Stimulated activated CD8-positive, alpha-beta memory T cell treated with anti-CD3 and anti-CD28 coated beads, Interleukin-4, amount 100 ng/mL, for 1 hour (primary cell): ENCODE measurements around the gene SLC12A8.

ENCODE experiments used
- DNase-seq, 2 donors: peaks; one replicate each; pipeline ENCODE4 v3.0.0-alpha.2; 2020; ENCODE audit warnings: low read depth in 2 of 2, low spot score in 1 of 2

The SLC12A8 gene

GRCh38 chr3:125187599-125187910 is 25.0 kb downstream of the SLC12A8 start:
- no peak for DNase-seq

DNA sequence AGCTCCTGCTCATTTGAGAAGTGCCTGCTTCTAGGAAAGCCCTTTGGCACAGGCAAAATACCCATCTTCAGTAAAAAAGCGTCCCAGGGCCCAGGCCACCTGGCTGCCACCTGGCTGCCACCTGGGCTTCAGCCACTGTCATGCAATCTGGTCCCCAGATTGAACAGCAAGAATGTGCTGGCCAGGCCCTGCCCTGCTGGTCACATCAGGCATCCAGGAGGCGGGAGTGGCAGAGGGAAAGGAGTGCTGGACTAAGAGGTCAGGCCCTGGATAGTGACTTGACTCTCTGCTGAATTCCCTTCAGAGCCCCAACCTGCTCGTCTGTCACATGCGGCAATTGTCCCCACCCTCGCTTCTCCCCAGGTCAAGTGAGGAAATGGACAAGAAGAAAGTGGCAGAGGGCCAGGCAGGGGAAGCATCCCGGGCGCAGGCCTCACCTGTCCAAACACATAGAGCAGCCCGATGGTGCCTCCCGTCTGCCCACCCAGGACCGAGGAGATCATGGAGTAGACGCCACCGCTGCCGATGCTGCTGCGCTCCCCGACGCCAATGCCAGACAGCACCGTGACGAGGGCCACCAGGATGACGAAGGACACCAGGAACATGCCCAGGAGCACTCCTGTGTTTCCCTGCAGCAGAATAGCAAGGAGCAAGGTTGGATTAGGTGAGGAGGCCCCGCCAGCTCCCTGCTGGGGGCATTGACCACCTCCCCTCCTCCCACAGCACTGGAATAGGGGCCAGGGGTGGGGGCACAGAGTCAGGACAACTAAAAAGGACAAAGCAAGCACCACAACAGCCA is 25.5 kb downstream of the SLC12A8 start:
- DNase-seq = no peak

- no peak for DNase-seq
These were observed 26.2 kb downstream of the SLC12A8 start for GRCh38 chr3:125186261-125186787.

GRCh38 chr3:125185805-125186204 is 26.7 kb downstream of the SLC12A8 start:
- no peak for DNase-seq

DNA sequence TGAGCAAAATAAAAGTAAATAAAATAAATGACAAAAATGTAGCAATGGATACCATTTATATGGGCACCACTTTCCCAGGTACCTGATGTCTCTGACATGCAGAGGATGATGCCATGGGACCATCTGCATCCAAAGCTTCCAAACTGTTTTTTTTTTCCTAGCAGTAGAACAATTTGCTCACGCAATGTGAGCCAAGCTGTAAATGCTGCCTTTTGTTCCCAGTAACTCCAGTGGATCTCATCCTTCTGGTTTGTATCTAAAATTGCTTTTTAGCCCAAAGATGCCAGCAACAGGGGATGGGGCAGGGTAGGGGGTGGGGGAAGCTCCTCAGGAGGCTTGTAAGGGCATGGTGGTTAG is 32.7 kb downstream of the SLC12A8 start:
- no peak for DNase-seq

GRCh38 chr3:125179143-125179883 is 33.2 kb downstream of the SLC12A8 start:
- DNase-seq = no peak

DNA sequence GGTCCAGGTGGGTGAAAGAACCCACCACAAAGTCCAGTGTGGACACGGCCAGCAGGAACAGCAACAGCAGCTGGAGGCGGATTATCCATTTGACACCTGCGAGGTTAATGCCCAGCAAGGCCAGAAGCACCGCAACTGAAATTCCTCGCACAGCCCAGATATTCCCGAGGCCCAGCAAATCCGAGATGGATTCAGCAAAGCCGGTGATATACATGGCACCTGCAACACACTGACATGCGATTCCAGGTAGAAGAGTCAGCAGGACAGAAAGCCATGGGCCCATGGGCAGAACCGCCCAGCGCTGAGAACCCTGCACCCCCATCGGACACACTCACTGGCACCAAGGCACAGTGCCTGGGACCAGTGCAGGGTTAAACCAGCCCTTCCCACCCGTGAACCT is 34.8 kb downstream of the SLC12A8 start:
- DNase-seq = no peak

DNA sequence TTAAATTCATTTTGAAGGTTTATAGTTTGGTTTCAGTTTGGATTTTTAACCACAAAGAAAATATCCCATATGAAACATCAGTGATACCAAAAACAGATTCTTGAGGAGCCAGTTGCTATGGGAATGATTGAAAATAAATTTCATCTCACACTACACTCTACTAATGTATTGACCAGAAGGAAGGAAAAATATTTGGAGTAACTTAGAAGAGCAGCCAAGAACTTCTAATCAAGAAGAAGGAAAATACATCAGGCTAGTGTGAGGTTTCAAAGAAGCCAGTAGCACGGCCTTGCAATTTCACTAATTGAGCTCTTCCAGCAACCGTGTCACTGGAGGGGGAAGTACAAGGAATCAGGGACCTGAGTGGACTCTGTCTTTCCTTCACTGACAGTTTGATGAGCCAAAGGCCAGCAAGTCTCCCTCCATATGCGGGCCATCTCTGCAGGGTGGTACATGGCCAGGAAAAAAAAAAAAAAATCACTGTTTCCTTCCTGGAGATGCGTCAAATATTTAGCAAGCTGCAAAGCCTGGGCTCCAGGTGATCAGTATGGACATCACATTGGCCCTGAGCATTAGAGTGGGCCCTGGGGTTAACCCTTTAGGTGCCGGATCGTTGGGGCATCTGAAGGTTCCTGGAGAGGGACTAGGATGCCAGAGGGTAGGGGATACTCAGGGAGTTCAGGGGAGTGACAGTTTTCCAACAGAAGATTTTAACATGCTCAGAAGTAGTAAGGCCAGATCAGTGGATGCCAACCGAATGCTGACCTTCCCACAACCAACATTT is 37.1 kb downstream of the SLC12A8 start:
- DNase-seq = no peak

DNA sequence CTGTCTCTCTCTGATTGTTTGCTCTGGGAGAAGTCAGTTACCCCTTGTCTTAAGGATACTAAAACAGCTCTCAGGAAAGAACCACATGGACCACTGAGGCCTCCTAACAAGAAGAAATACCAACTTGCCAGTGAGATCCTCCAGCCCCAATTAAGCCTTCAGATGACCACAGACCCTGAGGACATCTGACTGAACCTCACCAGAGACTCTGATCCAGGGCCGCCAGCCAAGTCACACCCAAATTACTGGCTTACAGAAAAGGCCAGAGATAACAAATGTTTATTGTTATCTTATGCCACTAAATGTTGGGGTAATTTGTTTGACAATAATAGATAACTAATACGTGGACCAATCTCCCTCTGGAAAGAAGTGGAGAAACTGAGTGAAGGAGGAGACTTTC is 40.2 kb downstream of the SLC12A8 start:
- DNase-seq = no peak

GRCh38 chr3:125168711-125169393 is 43.7 kb downstream of the SLC12A8 start:
- no peak for DNase-seq

DNA sequence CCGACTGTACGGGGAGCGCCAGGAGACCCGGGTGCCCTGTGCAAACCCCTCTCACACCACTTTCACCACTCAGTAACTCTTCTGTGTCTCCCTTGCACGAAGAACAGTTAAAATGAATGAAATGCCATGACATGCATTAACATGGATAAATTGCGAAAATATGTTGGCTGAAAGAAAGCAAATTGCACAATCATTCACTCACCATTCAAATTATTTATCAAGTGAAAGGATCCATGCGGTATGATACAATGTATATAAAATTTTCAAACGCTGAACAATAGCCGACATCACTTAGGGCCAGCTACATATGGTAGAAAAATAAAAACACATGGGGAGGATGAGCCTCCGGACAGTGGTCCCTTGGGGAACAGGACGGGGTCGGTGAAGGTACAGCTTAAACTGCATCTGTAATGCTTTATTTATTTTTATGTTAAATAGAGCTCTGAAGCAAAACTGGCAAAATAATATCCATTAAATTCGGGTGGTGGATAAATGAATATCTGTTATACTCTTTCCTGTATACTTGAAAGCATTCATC is 45.9 kb downstream of the SLC12A8 start:
- no peak for DNase-seq

DNA sequence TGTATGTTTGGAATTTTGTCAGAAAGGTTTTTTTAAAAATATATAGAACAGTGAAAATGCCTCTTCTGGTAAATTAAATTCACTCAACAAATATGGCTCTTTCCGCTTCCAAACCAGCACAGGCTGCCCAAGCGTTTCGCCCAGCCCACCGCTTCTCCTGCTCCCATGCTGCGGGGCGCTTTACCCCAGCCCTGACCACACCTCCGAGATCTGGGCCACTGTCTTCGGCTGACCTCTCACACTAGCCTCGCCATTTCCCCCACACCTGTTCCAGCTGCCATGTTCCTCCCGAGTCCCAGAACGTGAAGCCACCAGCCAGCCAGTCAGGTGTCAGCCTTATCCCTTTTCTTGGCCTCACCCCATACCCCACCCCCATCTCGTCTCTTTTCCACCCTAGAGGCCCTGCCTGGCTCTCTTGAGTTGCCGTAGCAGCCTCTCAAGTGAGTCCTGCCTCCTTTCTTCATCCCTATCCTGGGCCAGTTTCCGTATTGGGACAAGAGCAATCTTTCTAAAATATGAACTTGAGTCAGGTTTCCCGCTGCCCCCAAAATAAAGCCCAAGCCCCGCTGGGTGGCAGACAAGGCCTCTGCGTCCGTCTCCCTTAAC is 46.5 kb downstream of the SLC12A8 start:
- no peak for DNase-seq

- DNase-seq = no peak
These were observed 47.2 kb downstream of the SLC12A8 start for GRCh38 chr3:125165189-125165947.

DNA sequence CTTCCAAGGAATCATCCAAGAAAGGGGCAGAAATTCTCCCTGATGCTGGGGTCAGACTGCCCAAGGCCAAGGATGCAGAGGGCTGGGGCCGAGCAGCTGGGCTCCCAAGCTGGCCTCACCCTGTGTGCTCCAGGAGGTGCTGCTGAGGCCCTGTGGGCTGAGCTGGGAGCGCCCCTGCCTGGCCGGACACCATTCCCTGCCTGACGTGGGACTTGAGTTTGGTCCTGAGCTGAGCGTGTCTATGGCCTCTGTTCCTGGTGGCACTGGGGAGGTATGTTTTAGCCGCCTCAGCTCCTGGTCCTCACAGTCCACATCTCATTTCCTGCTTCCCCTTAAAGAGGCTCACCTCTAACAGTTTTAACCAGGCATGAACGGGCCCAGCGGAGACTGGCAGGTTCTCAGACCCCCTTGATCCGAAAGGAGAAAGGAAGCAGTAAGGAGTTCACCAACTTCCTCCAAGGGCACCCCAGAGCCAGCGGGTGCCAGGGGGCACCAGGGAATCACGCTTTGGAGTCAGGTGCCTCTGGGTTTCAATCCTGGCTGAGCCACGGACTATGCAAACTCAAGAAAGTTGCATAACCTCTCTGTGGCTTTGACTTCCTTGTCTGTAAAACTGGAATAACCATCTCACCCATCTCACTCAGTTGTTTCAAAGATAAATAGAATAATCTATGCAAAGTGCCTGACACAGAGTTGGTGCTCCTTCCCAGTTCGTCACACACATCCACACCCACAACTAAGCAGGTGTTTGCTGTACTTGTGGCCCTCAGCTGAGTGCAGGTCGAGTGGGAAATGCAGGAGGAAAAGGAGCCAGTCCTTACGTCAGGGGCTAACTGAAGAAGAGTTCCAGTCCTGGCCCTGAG is 48.6 kb downstream of the SLC12A8 start:
- DNase-seq = no peak

- DNase-seq = no peak
These were observed 50.8 kb downstream of the SLC12A8 start for GRCh38 chr3:125161607-125162219.

- DNase-seq = no peak
These were observed 51.8 kb downstream of the SLC12A8 start for GRCh38 chr3:125160606-125161371.

- no peak for DNase-seq
These were observed 55.4 kb downstream of the SLC12A8 start for GRCh38 chr3:125157183-125157582.

- DNase-seq = no peak
These were observed 56.1 kb downstream of the SLC12A8 start for GRCh38 chr3:125156456-125156855.
